ENCODE results near the gene ECT2L. TPM values are rescaled to one million over a fixed set of nuclear protein-coding genes. Genes with fewer than 3 reads are reported as not detected.

ECT2L gene
- total RNA-seq, 1 donor from 2014 or later, result not detected

- Histone ChIP-seq H3K9me3 (no peaks in the 10 kb centered on the region), H3K4me1 (no peaks in the 10 kb centered on the region), H3K27me3 (no peaks in the 10 kb centered on the region), H3K27ac (no peak overlapping the region), H3K4me3 (no peak overlapping the region), H3K36me3 (no peaks in the 10 kb centered on the region)
- TF ChIP-seq CTCF (IDR thresholded peaks at IDR 0.05), result no peak
- DNase-seq (no peak), ATAC-seq (no peak)
- intact Hi-C loops (cut with DNase I), result no loop called here
Observed at GRCh38 chr6:138862456-138862855, 66.6 kb downstream of the ECT2L start.

GRCh38 chr6:138863321-138863720 is 67.4 kb downstream of the ECT2L start:
- Histone ChIP-seq H3K27me3 (no peaks in the 10 kb centered on the region), H3K9me3 (no peaks in the 10 kb centered on the region), H3K27ac (no peak overlapping the region), H3K4me3 (no peak overlapping the region), H3K4me1 (no peaks in the 10 kb centered on the region), H3K36me3 (no peaks in the 10 kb centered on the region)
- no peak for TF ChIP-seq CTCF (IDR thresholded peaks at IDR 0.05)
- DNase-seq, result no peak
- intact Hi-C loops (cut with DNase I), result no loop called here
- ATAC-seq, result peak; percentile 89

- no peak overlapping the region for H3K4me3 ChIP-seq
- H3K36me3 ChIP-seq, result no peaks in the 10 kb centered on the region
- H3K27me3 ChIP-seq, result no peaks in the 10 kb centered on the region
- ATAC-seq (no peak), DNase-seq (no peak)
- H3K27ac ChIP-seq, result no peak overlapping the region
- no peak for TF ChIP-seq CTCF (IDR thresholded peaks at IDR 0.05)
- no peaks in the 10 kb centered on the region for H3K9me3 ChIP-seq
- intact Hi-C loops (cut with DNase I), result no loop called here
- no peaks in the 10 kb centered on the region for H3K4me1 ChIP-seq
Observed at GRCh38 chr6:138864343-138864890, 68.5 kb downstream of the ECT2L start.

GRCh38 chr6:138865480-138866109 is 69.7 kb downstream of the ECT2L start:
- no peak for TF ChIP-seq CTCF (IDR thresholded peaks at IDR 0.05)
- DNase-seq (no peak), ATAC-seq (no peak)
- H3K9me3 ChIP-seq, result no peaks in the 10 kb centered on the region
- H3K27ac ChIP-seq, result no peak overlapping the region
- H3K4me3 ChIP-seq, result no peak overlapping the region
- H3K27me3 ChIP-seq, result no peaks in the 10 kb centered on the region
- intact Hi-C loops (cut with DNase I), result no loop called here
- H3K4me1 ChIP-seq, result no peaks in the 10 kb centered on the region
- no peaks in the 10 kb centered on the region for H3K36me3 ChIP-seq

GRCh38 chr6:138868181-138868580 is 72.3 kb downstream of the ECT2L start:
- no peaks in the 10 kb centered on the region for H3K36me3 ChIP-seq
- no peaks in the 10 kb centered on the region for H3K4me1 ChIP-seq
- intact Hi-C loops (cut with DNase I), result no loop called here
- DNase-seq (no peak), ATAC-seq (no peak)
- no peaks in the 10 kb centered on the region for H3K9me3 ChIP-seq
- no peak for TF ChIP-seq CTCF (IDR thresholded peaks at IDR 0.05)
- H3K27me3 ChIP-seq, result no peaks in the 10 kb centered on the region
- H3K27ac ChIP-seq, result no peak overlapping the region
- H3K4me3 ChIP-seq, result no peak overlapping the region

Measured in upper lobe of right lung (tissue), 1 donor.